Epidermal melanocyte (primary cell): ENCODE results near the gene RASSF9.
A peak's percentile ranks its signal among the peaks of the same experiment; 100 is the strongest.

Experiments
- DNase-seq: peaks from one replicate; pipeline ENCODE4 v3.0.0; 2011; ENCODE audit warnings: low spot score; ENCODE audit not compliant: insufficient read length

RASSF9 gene

GRCh38 chr12:85836197-85837090, at the start of gene RASSF9:
RASSF9 (minus strand) TSS chr12:85836409; CDS start chr12:85836201, 208 bp downstream.
- no peak for DNase-seq

DNA sequence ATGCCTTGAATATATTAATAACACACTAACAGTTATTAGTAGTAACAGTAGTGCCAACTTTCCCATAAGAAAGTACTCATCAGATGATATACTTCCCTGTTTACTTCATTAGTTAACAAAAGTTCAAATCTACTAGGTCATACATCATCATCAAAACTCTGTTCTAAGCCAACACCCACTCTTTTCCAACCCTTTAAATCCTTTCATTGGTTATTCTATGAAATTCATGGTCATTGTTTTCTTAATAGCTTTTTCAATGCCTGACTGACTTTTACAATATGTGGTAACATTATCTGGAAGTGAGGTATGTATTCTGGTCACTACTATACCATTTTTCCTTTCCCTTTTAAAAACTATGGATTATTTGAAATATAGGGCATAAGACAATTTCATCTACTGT, 47.6 kb upstream of the RASSF9 start:
- no peak for DNase-seq

DNA sequence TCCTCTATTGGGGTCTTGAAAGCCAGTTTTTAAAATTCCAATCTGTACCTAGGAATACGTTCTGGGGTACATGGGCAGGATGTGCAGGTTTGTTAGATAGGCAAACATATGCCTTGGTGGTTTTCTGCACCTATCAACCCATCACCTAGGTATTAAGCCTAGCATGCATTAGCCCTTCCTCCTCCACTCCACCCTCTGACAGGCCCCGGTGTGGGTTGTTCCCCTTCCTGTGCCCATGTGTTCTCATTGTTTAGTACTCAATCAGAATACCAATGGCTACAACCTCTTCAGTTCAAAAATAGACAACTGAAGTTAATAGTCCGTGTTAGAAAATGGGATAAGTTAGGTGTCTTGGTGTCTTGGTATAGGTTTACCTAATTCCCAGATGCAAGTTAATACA, 41.2 kb upstream of the RASSF9 start:
- no peak for DNase-seq

GRCh38 chr12:85874031-85874461, 37.8 kb upstream of the RASSF9 start, which contains the start of gene NTS:
NTS (plus strand) TSS chr12:85874295; CDS start chr12:85874404, 109 bp downstream.
- DNase-seq, result no peak

DNA sequence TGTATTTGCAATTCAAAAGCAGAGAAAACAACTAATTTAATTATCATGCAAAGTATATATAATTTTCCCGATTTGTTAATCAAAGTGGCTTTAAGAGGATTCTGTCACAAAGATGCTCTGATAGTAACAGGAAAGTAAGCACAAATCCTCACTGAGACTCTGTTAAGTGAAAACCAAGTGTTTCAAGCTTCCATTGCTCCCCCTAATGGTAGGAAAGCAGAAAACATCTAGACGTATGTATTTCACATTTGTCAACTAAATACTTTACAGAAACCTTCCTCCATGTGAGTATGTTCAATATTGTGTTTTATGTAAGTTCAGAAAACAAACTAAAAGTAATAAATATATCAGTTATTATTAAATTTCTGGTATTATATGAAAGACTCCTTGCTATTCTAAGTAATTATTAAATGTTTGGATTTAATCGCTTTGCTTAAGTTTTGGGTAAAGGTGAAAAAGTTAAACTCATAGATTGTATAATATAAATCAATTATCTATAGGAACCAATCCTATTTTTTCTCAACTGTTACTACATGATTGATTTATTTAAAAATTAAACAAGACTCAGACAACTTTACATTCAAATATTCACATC, 36.4 kb upstream of the RASSF9 start:
- no peak for DNase-seq

- peak; percentile 35 for DNase-seq
These were observed 31.0 kb upstream of the RASSF9 start for GRCh38 chr12:85866986-85867776.

DNA sequence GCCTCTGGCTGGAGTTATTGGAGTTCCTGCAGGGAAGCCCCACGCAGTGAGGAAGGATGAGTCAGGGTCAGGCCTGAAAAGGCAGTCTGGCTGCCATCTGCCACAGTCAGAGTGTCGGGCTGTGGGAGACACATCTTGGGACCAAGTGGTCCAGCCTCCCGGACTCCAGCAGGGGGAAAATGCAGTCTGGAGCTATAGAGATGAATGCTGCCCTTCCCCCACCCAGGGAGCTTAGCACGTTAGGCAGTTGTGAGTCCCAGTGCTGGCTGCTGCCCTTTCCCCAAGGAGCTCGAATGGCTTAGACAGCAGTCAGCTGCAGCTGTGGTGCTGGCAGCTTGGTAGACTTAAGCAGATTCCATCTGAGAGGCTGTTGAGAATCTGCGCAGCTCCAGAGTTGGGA, 29.7 kb upstream of the RASSF9 start:
- DNase-seq, result no peak

GRCh38 chr12:85856966-85857365, 20.8 kb upstream of the RASSF9 start:
- DNase-seq, result no peak

GRCh38 chr12:85855305-85855704, 19.1 kb upstream of the RASSF9 start:
- no peak for DNase-seq

GRCh38 chr12:85849344-85849743, 13.1 kb upstream of the RASSF9 start:
- no peak for DNase-seq

GRCh38 chr12:85843606-85844310, 7.5 kb upstream of the RASSF9 start:
- no peak for DNase-seq

DNA sequence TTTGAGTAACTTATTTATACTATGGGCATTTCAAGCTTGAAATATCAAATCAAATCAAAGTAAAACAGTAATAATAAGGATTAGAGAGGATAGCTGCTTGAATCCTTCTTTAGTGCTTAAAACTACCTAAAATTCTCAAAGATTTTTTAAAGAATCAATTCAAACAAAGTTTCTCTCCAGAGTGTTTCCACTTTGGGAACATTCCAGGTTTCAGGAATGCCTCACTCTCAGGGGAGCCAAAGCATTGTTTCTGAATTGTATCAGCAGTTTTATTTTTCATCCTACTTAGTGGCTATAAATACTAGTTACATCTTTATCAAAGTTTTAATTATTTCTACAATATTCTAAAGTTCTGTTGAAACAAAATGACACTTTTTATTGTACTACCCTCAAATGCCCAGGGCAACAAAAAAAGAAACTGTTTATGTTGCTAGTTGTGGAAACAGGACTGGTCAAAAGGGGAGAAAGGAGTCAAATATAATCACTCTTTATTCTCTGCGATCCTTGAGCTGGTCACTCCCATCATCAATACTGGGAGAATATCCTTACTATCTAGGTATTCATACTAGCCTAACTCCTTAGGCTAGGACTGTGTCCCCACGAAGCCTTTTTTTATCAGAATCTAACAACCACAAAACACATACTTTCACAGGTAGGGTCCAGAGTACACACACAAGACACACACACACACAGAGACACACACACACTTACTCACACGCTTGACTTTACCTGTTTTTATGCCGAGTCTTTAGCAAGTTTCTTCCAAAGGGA, 598 bp downstream of the RASSF9 start:
- DNase-seq, result no peak

DNA sequence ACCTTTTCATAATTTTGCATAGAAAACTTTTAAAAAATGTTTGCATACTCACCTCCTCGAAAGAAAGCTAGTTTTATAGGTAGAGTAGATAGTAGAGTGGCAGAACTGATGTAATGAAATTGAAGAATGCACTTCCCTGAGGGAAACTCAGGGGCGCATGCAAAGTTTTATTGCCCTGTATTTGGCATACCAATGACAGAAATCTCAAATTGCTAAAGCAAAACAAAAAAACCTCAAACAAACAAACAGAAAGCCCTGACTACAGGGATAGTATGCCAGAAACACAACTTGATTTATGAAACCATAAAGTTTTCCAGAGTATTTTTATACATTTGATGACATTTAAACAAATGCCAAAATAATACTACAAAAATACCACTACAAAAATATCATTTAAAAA, 1.8 kb downstream of the RASSF9 start:
- DNase-seq, result no peak

- no peak for DNase-seq
These were observed 2.6 kb downstream of the RASSF9 start for GRCh38 chr12:85833579-85833978.

DNA sequence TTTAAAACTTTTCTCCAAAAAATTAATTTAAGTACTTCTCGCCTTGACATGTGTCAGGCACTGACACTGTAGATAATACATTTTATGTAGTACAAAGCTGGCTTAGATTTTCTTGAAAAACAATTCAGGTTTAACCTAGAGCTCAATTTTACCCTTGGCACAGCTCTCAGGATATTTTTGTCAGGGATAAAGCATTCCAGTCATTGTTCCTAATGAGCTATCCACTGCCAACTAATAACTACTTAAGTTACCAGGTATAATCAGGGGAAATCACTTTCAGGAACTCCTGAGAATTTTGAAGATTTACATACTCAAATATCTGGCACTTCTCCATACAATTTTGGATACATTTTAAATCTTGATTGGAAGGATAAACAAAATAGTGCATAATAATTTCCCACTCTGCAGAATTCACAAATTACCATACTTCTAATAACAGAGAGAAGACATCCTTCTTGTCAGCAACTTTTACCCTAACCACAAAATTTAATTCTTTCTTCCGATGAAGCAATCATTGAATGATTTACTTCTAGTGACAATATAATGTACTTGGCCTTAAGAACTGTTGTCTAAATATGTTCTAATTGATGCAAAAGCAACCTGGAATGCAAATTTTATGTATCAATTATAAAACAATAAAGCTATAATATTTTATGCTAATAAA, 4.8 kb downstream of the RASSF9 start:
- DNase-seq, result no peak

DNA sequence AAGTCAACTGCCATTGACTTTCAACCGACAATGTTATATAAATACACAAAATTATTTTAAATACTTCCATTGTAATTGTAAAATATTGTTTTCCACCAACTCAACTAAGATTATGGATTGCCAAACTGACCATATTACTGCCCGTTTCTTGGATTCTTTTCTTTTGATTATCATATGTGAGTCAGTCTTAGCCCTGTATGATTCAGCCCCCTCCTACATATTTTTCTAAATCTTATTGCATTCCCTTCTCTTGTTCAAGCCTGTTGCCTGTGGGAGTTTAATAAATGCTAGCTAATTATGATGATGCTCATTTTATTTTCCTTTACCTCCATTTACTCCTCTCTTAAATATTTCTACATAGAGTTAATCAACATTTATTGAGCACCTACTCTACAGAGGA, 6.8 kb downstream of the RASSF9 start:
- DNase-seq, result no peak

DNA sequence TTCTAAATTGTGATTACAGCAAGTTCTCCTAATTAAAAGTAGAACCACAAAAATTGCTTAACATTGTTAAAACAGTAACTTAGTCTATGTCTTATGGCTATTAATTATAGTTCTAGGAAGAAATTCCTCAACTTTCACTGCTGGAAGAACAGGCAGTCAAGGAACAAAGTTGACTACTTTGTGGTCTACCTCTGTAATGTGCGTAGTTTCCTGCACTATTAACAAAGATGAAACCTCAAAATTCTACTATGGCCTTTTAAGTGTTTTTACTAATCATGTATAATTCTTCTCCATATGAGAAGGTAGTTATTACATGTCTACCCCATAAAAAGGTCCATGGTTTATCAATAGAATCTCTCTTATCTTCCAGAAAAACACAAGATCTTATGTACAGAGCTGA, 7.6 kb downstream of the RASSF9 start:
- no peak for DNase-seq

DNA sequence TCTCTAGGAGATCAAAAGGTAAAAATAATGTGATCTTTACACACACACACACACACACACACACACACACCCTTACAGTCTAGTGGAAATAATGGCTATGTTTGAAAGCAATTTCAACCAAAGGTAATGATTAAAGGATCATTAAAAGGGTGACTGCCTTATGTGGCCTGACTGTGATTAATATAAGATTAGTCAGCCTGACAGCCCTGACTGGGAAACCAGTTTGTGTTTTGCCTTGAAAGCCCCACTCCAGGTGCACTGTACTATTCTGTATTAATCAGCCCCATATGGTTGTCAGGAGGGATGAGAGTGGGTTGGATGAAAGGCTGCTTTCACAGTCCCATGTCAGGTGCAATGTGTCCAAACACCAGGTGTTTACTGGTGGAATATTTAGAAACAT, 10.5 kb downstream of the RASSF9 start:
- no peak for DNase-seq

DNA sequence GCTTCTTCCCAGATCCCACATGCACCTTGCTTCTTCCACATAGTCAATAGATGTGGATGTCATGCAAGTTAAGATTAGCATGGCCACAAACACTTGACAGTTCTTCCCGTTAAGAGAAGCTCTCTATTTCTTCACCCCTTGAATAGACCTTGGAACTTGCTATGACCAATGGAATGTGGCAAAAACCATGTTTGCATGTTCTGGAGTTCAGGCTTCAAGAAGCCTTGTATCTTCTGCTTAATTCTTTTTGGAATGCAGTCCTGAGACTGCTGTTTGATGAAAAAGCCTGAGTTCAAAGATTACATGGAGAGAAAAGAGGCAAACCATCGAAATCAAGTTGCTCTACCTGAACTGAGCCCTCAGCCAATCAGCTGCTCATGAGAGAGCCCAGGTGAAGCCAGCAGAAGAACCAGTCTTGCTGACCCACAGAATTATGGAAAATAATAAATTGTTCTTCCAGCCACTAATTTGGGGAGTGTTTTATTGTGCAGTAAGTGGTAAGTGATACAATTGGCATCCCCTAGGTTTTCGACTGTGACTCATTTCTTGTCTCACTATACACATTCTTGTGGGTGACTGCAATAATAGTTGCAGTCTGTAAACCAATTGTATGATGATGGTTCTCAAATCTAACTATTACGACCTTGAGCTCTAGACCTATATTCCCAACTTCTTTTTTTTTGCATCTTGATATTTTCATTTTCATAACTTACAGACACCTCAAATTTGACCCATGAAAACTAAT, 12.6 kb downstream of the RASSF9 start:
- DNase-seq, result no peak
